ENCODE measurements around the gene MCU.
A peak's percentile ranks its signal among the peaks of the same experiment; 100 is the strongest.
"Not testable (repeated sequence)": the region's sequence is repeated elsewhere in the genome, so short reads cannot be mapped to it uniquely, and the experiment has no call there.

MCU gene

GRCh38 chr10:72687035-72687434 lies 4.9 kb upstream of the MCU start:
- DNase-seq = no peak

DNA sequence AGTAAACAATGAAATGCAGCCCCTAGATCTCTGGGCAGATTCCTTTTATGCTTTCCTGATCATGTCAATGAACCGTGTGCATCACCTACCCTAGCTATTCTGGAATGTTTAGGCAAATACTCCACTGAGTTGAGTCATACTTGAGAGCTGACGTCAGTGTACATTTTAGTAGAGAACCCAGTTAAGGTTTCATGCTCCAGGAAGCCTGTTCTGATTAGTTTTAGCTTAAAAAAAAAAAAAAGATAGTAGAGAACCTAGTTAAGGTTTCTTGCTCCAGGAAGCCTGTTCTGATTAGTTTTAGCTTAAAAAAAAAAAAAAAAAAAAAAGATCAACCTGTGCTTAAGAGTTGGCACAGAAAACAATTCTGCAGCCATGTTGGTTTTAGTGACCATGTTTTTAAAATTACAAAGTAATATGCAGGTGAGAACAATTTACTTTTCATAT lies 3.7 kb upstream of the MCU start:
- DNase-seq = no peak

GRCh38 chr10:72689660-72690059 lies 2.3 kb upstream of the MCU start:
- no peak for DNase-seq

GRCh38 chr10:72690071-72690755 lies 1.7 kb upstream of the MCU start:
- DNase-seq = no peak

DNA sequence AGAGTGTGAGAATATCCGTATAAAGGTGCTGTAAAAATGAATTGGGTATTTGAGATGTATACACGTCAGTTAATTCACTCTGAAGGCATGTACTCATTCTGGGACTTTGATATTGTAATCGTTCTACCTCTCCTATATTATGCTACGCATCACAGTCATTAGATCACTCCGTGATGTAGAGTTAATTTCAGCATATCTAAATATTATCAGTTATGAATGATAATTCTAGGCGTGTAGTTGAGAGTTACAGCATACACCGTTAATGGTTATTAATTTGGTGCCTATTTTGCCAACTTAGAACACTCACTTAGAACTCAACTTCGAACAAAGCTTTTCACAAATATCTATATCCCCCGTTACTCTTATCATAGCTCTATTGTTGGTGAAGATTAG lies 477 bp upstream of the MCU start:
- DNase-seq = no peak

DNA sequence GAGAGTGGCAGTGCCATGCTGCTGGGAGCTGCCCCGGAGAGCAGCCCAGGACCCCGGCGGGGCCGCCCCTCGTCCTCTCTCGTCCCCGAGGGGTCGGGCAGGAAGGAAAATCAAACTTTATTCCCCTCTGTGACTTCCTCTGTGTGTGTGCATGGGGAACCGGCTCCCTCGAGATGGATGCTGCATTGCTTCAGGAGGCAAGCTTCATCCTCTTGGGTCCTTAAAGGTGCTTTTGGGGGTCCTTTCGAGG lies 726 bp downstream of the MCU start:
- DNase-seq = peak in 1 of 6 experiments; percentile 67

- DNase-seq = peak in 2 of 6 experiments; percentile 10 to 46
These were observed 1.2 kb downstream of the MCU start for GRCh38 chr10:72692994-72693781.

DNA sequence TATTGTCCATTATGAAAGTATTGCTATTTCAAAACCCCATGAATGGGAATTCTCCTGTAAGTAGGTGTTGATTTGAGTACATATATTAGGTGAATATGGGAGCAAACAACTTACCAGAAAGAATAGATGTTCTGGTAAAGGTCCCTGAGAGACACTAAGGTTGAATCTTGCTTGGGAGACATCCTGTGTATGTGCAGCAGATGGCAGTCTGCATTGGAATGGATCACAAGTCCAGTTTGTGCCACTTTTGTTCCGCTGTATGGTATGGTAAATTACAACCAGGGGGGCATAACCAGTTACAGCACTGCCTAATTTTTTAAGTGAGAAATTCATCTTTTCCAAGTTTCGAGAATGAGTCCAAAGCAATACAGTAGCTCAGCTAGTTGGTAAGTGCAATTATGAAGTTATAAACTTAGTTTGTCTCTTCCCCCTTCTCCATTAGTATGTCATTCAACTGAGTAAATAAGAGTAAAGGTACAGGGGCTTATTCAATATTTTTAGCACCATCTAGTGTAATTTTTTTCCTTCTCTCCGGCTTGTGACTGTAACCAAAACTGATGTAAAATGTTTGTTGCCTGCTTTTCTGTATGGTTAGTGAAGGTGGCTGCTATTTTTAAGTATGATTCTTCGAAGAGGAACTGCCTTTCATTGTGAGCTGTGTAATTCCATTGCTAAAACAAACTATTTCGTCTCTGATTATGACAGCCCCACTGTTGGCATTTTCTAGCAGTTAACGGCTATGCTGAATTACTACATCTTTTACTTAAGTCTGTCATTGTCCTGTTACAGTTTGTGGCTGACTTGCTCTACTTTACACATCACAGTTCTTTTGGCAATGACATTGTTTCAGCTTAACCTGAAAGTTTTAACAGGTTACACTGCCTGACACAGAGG lies 2.8 kb downstream of the MCU start:
- DNase-seq = peak in 2 of 6 experiments; percentile 1 to 15

DNA sequence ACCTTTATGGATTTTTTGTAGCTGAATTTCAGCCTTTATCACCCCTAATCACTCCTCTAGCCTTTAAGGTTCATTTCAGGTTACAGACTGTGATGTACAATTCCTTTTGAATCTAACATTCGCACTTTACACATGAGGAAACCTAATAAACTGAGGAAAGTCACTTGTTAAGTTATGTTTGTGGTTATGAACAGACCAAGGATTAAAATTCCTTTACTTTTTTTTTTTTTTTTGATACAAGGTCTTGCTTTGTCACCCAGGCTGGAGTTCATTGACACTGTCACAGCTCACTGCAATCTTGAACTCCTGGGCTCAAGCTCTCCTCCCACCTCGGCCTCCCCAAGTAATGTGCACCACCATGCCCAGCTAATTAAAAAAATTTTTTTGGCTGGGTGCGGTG lies 3.6 kb downstream of the MCU start:
- DNase-seq = no peak

DNA sequence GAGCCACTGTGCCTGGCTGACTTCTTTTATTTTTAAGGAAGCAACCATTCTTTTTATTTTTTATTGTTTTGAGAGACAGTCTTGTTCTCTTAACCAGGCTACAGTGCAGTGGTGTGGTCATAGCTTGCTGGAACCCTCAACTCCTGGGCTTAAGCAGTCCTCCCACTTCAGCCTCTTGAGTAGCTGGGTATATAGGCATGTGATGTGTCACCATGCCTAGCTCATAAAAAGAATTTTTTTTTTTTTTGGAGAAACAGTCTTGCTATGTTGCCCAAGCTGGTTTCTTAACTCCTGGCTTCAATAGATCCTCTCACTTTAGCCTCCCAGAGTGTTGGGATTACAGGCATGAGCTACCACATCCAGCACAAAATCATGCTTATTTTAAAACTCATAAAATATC lies 5.8 kb downstream of the MCU start:
- no peak for DNase-seq

GRCh38 chr10:72702465-72702864 lies 10.5 kb downstream of the MCU start:
- DNase-seq = not testable (repeated sequence)

GRCh38 chr10:72702868-72703581 lies 11.1 kb downstream of the MCU start:
- no peak for DNase-seq

DNA sequence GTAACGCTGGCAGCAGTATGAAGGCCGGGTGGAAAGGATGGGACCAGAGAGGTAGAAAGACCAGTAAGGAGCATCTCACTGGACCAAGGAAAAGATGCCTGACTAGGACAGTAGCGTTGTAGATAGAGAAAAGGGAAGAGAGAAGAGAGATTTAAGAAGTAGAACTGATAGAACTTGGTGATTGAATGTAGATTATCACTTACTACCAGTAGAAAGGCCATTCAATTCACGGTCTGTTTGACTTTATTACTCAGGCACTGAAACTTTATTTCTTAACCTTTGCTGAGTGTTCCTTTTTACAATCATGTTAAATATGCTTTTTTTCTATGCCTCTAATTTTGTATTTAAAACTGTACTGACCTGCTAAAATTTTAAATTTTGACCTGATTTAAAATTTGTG lies 12.2 kb downstream of the MCU start:
- no peak for DNase-seq

DNA sequence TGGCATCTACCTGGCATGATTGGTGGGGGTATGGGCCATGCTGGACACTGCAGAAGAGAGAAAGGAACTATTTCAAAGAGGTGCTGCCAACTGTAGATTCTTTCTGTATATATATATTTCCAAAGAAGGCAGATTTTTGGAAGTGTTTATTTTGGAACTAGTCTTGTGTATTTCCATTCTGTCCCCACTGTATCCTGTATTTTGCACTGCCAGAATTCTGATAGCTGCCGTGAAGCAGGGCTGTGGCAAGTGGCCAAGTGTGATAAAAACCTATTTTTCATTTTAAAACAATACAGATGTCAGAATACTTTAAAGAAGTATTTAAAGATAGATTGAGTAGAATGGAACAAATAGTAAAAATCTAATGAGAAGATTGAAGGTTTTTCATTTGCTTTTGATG lies 17.1 kb downstream of the MCU start:
- DNase-seq = no peak

DNA sequence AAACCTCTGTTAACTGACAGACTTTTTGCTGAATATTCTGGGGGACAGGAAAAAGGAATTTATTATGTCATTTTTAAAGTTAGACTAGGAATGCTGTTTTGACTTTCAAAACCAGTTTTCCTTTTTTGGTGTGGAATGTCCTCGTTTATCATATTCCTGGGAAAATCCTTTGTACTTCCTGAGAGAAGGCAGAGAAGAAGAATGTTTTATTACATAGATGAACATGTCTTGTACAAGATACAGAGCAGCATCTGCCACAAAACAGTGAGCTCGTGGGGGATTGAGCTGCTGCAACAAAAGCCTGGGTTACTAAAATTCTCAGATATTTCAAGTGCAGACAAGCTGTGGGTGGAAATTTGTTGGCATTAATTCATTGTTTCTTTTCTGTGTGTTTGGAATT lies 20.2 kb downstream of the MCU start:
- DNase-seq = no peak

- no peak for DNase-seq
These were observed 28.1 kb downstream of the MCU start for GRCh38 chr10:72719941-72720592.

DNA sequence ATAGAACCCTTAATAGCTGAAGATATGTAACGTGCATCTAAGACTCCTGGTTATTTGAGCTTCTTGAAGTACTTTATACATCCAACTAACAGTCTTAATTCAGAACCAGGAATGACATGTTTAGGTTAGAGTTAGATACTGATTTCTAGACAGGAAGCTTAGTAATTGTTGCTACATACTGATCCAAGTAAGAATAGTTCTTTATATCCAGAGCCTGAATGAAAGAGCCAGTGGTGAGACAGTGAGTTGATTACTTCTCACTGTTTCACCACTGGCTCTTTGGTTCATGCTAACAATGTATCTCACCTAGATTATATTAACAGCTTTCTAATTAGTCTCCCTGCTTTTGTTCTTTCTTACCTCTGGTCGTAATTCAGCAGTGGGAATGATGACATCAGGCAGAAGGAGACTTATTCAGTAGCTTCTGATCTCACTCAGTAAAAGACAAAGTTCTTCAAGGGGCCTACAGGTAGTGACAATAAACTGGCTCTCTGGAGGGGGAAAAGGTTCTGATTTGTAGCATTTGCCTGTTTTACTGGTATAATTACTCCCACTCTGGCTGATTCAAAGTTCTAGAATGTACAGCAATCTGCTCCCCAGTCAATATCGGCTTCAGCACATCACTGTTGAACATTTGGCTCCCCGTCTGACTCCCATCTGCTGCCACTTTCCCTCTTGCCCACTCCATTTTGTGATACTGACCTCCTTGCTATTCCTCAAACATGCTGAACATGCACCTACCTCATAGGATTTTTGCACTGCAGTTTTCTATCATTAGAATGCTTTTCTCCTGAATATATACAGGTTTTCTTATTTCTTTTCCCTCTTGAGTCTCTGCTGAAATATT lies 29.1 kb downstream of the MCU start:
- DNase-seq = no peak

DNA sequence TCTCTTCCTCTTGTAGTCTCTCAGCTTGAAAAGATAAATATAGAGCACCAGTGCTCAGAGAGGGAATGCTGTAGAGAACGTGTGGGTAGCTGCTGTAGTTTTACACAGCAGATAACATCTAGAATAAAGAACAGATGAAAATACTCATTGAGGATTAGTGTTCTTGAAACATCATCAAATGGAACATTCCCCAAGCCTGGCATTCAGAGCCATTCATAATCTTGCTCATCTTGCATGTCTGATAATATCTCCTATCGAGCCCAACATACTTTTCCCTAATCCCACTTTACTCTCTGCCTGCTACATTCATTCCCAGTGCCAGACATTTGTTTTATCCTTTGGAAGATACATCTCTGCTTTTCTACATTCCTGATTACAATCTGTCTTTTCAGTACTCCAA lies 35.2 kb downstream of the MCU start:
- no peak for DNase-seq

DNA sequence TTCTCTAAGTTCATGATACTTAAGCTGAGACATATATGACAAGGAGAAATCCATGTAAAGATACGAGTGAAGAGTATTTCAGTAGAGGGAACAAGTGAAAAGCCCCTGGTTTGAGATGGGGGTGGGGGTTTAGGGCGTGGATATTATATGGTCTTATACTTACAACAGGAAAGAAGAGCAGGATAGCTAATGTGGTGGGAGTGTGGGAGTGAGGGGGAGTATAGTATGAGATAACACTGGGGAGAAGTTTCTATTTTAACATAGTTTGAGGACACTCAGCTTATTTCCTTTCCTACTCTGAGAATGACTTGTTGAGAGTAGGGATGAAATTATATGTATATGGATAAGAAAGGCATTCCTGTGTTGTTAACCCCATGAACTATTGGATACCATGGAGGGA lies 36.5 kb downstream of the MCU start:
- DNase-seq = no peak

- no peak for DNase-seq
These were observed 37.6 kb downstream of the MCU start for GRCh38 chr10:72729528-72729927.

GRCh38 chr10:72730479-72730878 lies 38.5 kb downstream of the MCU start:
- DNase-seq = no peak
